ACHN (cell line): Measurements from ENCODE around the gene RAB11FIP5.
"Not testable (repeated sequence)": the region's sequence is repeated elsewhere in the genome, so short reads cannot be mapped to it uniquely, and the experiment has no call there.

Source experiments
- DNase-seq: peaks from one replicate; pipeline ENCODE4 v3.0.0-alpha.2; 2015
- in situ Hi-C: cut with HindIII; loops from 2 replicates; pipeline ENCODE4 v1.10.0; 2017; ENCODE audit warnings: low sequenced_read_pairs, low pct_ligation_motif_present, low pct_unique_long_range_greater_than_20kb

Gene RAB11FIP5

GRCh38 chr2:73111073-73112025 is 1.4 kb downstream of the RAB11FIP5 start:
- in situ Hi-C loops, result no loop called here
- peak; percentile 95 for DNase-seq

DNA sequence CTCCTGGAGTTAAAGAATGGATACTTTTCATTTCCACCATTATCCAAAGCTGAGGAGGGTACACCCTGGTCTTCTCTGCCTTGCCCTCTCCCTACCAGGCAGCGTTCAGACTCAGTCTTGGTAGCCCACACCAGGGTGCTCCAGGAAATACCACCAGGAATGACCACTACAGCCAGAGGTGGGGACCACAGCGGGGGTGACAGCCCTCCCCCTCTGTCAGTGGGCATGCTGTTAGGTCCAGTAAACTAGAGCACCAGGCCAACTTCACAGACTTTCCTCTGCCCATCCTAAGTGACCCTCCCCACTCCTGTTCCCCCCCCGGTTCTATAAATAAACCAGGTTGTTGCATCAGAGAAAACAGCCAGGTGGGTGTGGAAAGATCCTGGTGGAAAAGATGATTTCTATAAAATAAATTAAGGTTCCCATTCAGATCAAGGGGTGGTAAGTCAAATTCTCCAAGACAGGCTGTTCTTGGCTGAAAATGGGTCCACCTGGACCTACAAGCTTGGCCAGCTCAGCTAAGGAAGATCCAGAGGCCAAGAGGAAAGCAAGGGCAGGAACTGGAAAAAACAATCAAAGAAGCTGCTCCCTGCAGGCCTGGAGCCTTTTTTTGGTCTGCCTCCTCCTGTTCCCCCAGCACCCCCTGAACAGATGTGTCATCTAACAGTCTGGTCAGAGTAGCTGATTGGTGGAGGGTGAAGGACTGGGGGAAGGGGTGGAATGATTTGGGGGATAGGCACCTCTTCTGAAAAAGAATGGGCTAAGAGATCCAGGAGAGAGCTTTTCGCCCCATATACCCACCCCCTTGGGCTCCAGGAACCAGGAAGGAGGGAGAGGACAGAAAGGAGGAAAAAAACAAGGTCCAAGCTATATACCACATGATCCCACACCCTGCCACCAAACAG is 2.3 kb downstream of the RAB11FIP5 start:
- peak; percentile 46 for DNase-seq
- in situ Hi-C loops, result no loop called here

- no peak for DNase-seq
- in situ Hi-C loops, result no loop called here
Observed at GRCh38 chr2:73109431-73110167, 3.1 kb downstream of the RAB11FIP5 start.

- in situ Hi-C loops, result no loop called here
- no peak for DNase-seq
Observed at GRCh38 chr2:73107211-73107926, 5.4 kb downstream of the RAB11FIP5 start.

DNA sequence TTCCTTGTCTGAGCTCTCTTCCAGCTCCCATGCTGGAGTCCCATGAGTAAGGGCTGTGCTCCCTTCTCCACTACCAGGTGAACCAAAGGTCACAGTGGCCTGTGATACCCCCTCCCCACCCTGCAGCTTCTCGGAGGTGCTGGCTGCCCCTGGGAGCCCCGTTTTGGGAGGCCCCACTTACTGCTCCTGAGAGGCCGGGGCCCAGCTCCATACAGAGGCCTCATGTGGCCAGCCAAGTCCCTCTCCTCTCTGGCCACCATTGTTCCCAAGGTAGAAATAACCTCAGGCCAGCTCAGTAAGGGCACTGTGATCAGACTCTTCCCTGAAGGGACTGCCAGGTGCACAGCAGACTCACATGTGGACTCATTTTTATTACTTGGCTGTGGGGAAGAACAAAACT is 6.0 kb downstream of the RAB11FIP5 start:
- in situ Hi-C loops, result no loop called here
- DNase-seq, result no peak

DNA sequence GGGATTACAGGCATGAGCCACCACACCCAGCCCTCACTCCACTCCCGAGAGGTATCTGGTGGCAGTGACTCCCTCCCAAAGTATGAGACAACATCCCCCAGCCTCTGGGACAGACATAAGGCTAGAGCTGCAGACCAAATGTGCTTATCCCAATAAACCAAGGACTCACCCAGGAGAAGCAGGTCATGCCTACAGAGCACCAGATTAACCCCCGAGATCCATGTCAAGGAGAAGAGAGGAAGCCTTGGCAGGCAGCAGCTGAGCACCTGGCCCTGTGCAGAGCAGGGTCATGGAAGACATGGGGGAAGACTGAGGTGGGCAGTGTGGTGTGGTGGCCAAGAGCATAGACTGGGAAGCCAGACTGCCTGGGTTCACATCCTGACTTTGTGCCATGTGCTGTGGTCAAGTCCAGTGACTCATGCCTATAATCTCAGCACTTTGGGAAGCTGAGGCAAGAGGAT is 7.2 kb downstream of the RAB11FIP5 start:
- DNase-seq, result no peak
- in situ Hi-C loops, result no loop called here

- DNase-seq, result no peak
- in situ Hi-C loops, result no loop called here
Observed at GRCh38 chr2:73104933-73105332, 7.8 kb downstream of the RAB11FIP5 start.

DNA sequence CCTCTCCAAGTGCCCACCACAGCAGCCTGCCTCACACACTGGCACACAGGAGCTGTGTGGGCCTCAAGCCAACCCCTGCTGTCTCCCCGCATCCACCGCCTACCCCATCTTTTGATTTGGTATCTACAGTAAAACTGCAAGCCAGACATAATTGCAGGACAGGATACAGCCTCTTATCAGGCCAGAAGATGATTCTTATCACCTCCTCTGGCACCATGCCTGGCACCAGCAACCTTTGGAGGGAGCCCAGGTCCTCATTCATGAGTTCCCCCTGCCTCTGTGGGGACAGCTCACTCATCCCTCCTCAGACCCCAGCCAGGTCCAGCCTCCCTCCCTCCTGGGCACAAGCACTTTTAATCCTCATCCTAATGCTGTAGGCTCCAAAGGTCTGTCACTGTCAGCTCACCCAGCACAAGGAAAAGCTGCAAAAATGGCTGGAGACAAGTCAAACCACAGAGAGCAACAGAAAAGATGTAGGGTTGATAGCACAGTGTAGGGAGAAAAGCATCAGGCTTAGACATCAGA is 9.7 kb downstream of the RAB11FIP5 start:
- no peak for DNase-seq
- in situ Hi-C loops, result no loop called here

GRCh38 chr2:73101626-73102256 is 11.0 kb downstream of the RAB11FIP5 start:
- DNase-seq, result no peak
- in situ Hi-C loops, result no loop called here

- DNase-seq, result no peak
- in situ Hi-C loops, result no loop called here
Observed at GRCh38 chr2:73100956-73101355, 11.8 kb downstream of the RAB11FIP5 start.

DNA sequence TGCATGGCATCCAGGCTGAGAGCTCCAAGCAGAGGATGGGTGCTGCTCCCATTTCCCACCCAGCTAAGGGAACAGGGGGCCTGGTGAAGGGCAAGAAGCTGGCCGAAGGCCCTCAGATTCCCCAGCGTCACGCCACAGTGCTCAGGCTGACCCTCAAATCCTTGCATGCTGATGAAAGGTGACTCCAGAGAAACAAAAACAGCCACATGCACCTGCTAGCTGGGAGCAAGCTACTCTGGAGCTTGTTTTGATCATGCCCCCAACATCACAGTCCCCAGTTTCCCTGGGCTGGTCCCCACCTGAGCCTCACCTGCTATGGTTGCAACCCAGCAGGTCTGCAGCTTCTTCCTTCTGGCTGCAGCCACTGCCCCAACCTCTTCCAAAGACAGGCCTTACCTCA is 13.3 kb downstream of the RAB11FIP5 start:
- DNase-seq, result no peak
- in situ Hi-C loops, result no loop called here

GRCh38 chr2:73095910-73096309 is 16.8 kb downstream of the RAB11FIP5 start:
- no peak for DNase-seq
- in situ Hi-C loops, result no loop called here

- in situ Hi-C loops, result not testable (repeated sequence)
- DNase-seq, result peak; percentile 67
Observed at GRCh38 chr2:73093601-73094218, 19.0 kb downstream of the RAB11FIP5 start.

GRCh38 chr2:73092146-73092783 is 20.5 kb downstream of the RAB11FIP5 start:
- in situ Hi-C loops, result no loop called here
- no peak for DNase-seq

GRCh38 chr2:73091696-73092095 is 21.1 kb downstream of the RAB11FIP5 start:
- in situ Hi-C loops, result no loop called here
- DNase-seq, result no peak

DNA sequence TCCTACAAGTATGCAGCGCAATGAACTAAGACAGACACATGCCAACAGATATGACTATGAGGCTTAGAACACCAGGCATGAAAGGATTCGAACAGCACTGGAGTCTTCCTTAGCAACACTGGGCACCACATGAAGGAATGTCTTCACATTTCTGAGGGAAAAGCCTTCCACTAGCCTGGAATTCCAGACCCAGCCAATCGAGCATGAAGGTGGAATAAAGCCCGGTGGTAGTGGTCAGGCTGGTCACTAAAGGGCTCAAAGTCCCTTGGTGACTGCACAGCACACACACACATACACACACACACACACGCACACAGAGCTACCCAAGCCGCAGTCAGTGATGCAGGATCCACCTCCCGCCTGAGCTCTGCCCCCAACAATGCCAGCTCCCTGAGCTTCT is 21.6 kb downstream of the RAB11FIP5 start:
- in situ Hi-C loops, result no loop called here
- peak; percentile 82 for DNase-seq
